ENCODE results near the gene QPCT. TPM values are rescaled to one million over a fixed set of nuclear protein-coding genes. Genes with fewer than 3 reads are reported as not detected.
"Not testable (repeated sequence)": the region's sequence is repeated elsewhere in the genome, so short reads cannot be mapped to it uniquely, and the experiment has no call there.

Gene QPCT
- total RNA-seq, 3 donors from 2014 or later (not counting 1 experiment from before 2014, with no cell fraction given): 0.38 to 2.1 (median 2.1) TPM

GRCh38 chr2:37379881-37380296 is 35.5 kb downstream of the QPCT start:
- peaks cover 12% of the 10 kb centered on the region for H3K27me3 ChIP-seq (ENCODE audit: control insufficient read depth, insufficient read depth, low read length)
- Mint-ChIP-seq H3K9me3 (no peaks in the 10 kb centered on the region), H3K36me3 (no peaks in the 10 kb centered on the region), H3K4me1 (peaks cover 9 to 11% of the 10 kb centered on the region in 2 donors), H3K4me3 (no peak overlapping the region), H3K27ac (no peak overlapping the region), H3K27me3 (ENCODE audit: low read depth in 2 of 2) (peaks cover 10 to 32% of the 10 kb centered on the region in 2 donors)
- H3K36me3 ChIP-seq (ENCODE audit: control insufficient read depth, insufficient read depth, low read length): no peaks in the 10 kb centered on the region
- 90% methylated on average over 5 of the region's 5 CpGs for WGBS (ENCODE audit: insufficient coverage)
- ATAC-seq (no peak), DNase-seq (no peak)
- H3K4me3 ChIP-seq (ENCODE audit: low read length): no peak overlapping the region
- TF ChIP-seq CTCF (IDR thresholded peaks at IDR 0.05): no peak
- H3K9me3 ChIP-seq (ENCODE audit: control insufficient read depth, insufficient read depth, low read length): no peaks in the 10 kb centered on the region
- H3K27ac ChIP-seq (ENCODE audit: low read length): no peak overlapping the region
- H3K4me1 ChIP-seq (ENCODE audit: control insufficient read depth, insufficient read depth, low read length): peaks cover 9% of the 10 kb centered on the region
- intact Hi-C loops (cut with micrococcal nuclease): no loop called here

GRCh38 chr2:37380787-37381186 is 36.4 kb downstream of the QPCT start:
- DNase-seq; ATAC-seq; H3K9me3 ChIP-seq (ENCODE audit: control insufficient read depth, insufficient read depth, low read length); H3K27ac Mint-ChIP-seq; H3K36me3 Mint-ChIP-seq; H3K4me1 ChIP-seq (ENCODE audit: control insufficient read depth, insufficient read depth, low read length); H3K4me3 ChIP-seq (ENCODE audit: low read length); H3K27ac ChIP-seq (ENCODE audit: low read length); intact Hi-C loops (cut with micrococcal nuclease); H3K27me3 ChIP-seq (ENCODE audit: control insufficient read depth, insufficient read depth, low read length); H3K4me3 Mint-ChIP-seq; H3K9me3 Mint-ChIP-seq; H3K36me3 ChIP-seq (ENCODE audit: control insufficient read depth, insufficient read depth, low read length): not testable (repeated sequence)
- 69% methylated on average over 3 of the region's 4 CpGs for WGBS (ENCODE audit: insufficient coverage)
- Mint-ChIP-seq H3K27me3 (ENCODE audit: low read depth in 2 of 2) (peaks cover 10 to 24% of the 10 kb centered on the region in 2 donors), H3K4me1 (peaks cover 9 to 11% of the 10 kb centered on the region in 2 donors)

GRCh38 chr2:37384261-37384660 is 39.8 kb downstream of the QPCT start:
- 83% methylated on average over 4 of the region's 4 CpGs for WGBS (ENCODE audit: insufficient coverage)
- H3K36me3 ChIP-seq (ENCODE audit: control insufficient read depth, insufficient read depth, low read length); intact Hi-C loops (cut with micrococcal nuclease): not testable (repeated sequence)

GRCh38 chr2:37387148-37387835 is 42.9 kb downstream of the QPCT start:
- H3K9me3 Mint-ChIP-seq: no peaks in the 10 kb centered on the region
- DNase-seq: no peak
- H3K27me3 ChIP-seq (ENCODE audit: control insufficient read depth, insufficient read depth, low read length): no peaks in the 10 kb centered on the region
- no peaks in the 10 kb centered on the region for H3K4me1 Mint-ChIP-seq
- no peaks in the 10 kb centered on the region for H3K36me3 Mint-ChIP-seq
- H3K9me3 ChIP-seq (ENCODE audit: control insufficient read depth, insufficient read depth, low read length): no peaks in the 10 kb centered on the region
- no peak overlapping the region for H3K4me3 Mint-ChIP-seq
- H3K27ac ChIP-seq (ENCODE audit: low read length): no peak overlapping the region
- no peak overlapping the region for H3K4me3 ChIP-seq (ENCODE audit: low read length)
- intact Hi-C loops (cut with micrococcal nuclease): no loop called here
- peaks cover 20% of the 10 kb centered on the region for H3K4me1 ChIP-seq (ENCODE audit: control insufficient read depth, insufficient read depth, low read length)
- no peak for ATAC-seq
- WGBS (ENCODE audit: insufficient coverage): 99% methylated on average over 3 of the region's 5 CpGs
- H3K27ac Mint-ChIP-seq: no peak overlapping the region
- H3K27me3 Mint-ChIP-seq (ENCODE audit: low read depth in 2 of 2): peaks cover 0 to 3% of the 10 kb centered on the region in 2 donors
- no peak for TF ChIP-seq CTCF (IDR thresholded peaks at IDR 0.05)
- no peaks in the 10 kb centered on the region for H3K36me3 ChIP-seq (ENCODE audit: control insufficient read depth, insufficient read depth, low read length)

More at GRCh38 chr2:37384261-37384660, 39.8 kb downstream of the QPCT start:
- not testable (repeated sequence) for H3K27ac ChIP-seq (ENCODE audit: low read length); H3K36me3 Mint-ChIP-seq; H3K4me3 ChIP-seq (ENCODE audit: low read length); ATAC-seq; H3K4me3 Mint-ChIP-seq; H3K4me1 Mint-ChIP-seq; DNase-seq; H3K4me1 ChIP-seq (ENCODE audit: control insufficient read depth, insufficient read depth, low read length); H3K27ac Mint-ChIP-seq; H3K9me3 ChIP-seq (ENCODE audit: control insufficient read depth, insufficient read depth, low read length); H3K27me3 Mint-ChIP-seq (ENCODE audit: low read depth in 2 of 2); H3K27me3 ChIP-seq (ENCODE audit: control insufficient read depth, insufficient read depth, low read length); H3K9me3 Mint-ChIP-seq
